Muscle layer of duodenum (tissue), 2 donors: ENCODE measurements around the gene PRICKLE4.
"Not testable (repeated sequence)": the region's sequence is repeated elsewhere in the genome, so short reads cannot be mapped to it uniquely, and the experiment has no call there.

ENCODE experiments used
- H3K27ac ChIP-seq: one replicate; pipeline ENCODE4 v1.7.0; 2013; ENCODE audit warnings: mild to moderate bottlenecking, low read length
- H3K27me3 ChIP-seq: one replicate; pipeline ENCODE4 v1.7.0; 2013; ENCODE audit warnings: low read depth, mild to moderate bottlenecking, control low read depth, low read length
- H3K36me3 ChIP-seq, 2 donors: one replicate each; pipeline ENCODE4 v1.7.0; 2013; ENCODE audit warnings: low read length in 2 of 2, control low read depth in 1 of 2, mild to moderate bottlenecking in 1 of 2; ENCODE audit not compliant: insufficient read depth in 2 of 2, control insufficient read depth in 1 of 2
- H3K4me1 ChIP-seq, 2 donors: one replicate each; pipeline ENCODE4 v1.7.0; 2013; ENCODE audit warnings: low read length in 2 of 2, mild to moderate bottlenecking in 2 of 2, control low read depth in 1 of 2, moderate library complexity in 1 of 2; ENCODE audit not compliant: insufficient read depth in 2 of 2, control insufficient read depth in 1 of 2
- H3K4me3 ChIP-seq, 2 donors: one replicate each; pipeline ENCODE4 v1.7.0; 2013; ENCODE audit warnings: low read length in 2 of 2, low read depth in 1 of 2, mild to moderate bottlenecking in 1 of 2
- H3K9me3 ChIP-seq, 2 donors: one replicate each; pipeline ENCODE4 v1.7.0; 2013; ENCODE audit warnings: low read length in 2 of 2, control low read depth in 1 of 2, mild to moderate bottlenecking in 1 of 2; ENCODE audit not compliant: control insufficient read depth in 1 of 2
- donor health status: healthy.

Gene PRICKLE4

GRCh38 chr6:41790045-41790444 lies 9.5 kb downstream of the PRICKLE4 start:
- Histone ChIP-seq H3K36me3 (peaks cover 35 to 39% of the 10 kb centered on the region in 2 donors), H3K4me1 (peaks cover 6 to 20% of the 10 kb centered on the region in 2 donors), H3K9me3 (no peaks in the 10 kb centered on the region), H3K27me3 (no peaks in the 10 kb centered on the region), H3K27ac (no peak overlapping the region), H3K4me3 (no peak overlapping the region)

- no peak overlapping the region for H3K4me3 ChIP-seq
- H3K36me3 ChIP-seq: peaks cover 45 to 46% of the 10 kb centered on the region in 2 donors
- H3K4me1 ChIP-seq: peaks cover 0 to 11% of the 10 kb centered on the region in 2 donors
- H3K27ac ChIP-seq: no peak overlapping the region
- H3K27me3 ChIP-seq: no peaks in the 10 kb centered on the region
- no peaks in the 10 kb centered on the region for H3K9me3 ChIP-seq
These were observed 10.7 kb downstream of the PRICKLE4 start for GRCh38 chr6:41791305-41791704.

DNA sequence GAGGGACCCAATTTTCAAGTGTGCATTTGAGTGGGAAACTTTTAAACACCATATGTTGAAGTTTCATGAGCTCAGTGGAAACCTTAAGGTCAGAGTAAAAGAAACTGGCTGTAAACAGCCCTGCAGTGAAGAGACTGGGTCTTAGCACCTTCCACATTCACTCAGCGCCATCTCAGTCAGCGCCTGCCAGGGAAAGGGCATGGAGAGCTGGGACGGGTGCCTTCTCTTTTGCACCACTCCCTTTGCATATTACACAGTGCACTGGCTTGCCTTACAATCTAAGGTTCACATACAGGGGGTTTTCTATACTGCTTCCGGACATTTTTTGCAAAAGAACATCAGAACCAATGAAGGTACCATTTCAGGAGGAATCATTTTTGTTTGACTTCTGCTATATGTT lies 11.4 kb downstream of the PRICKLE4 start:
- Histone ChIP-seq H3K4me1 (peaks cover 0 to 11% of the 10 kb centered on the region in 2 donors), H3K4me3 (no peak overlapping the region), H3K36me3 (peaks cover 45 to 50% of the 10 kb centered on the region in 2 donors), H3K9me3 (no peaks in the 10 kb centered on the region), H3K27me3 (no peaks in the 10 kb centered on the region), H3K27ac (no peak overlapping the region)

GRCh38 chr6:41796474-41796873 lies 15.9 kb downstream of the PRICKLE4 start:
- no peaks in the 10 kb centered on the region for H3K27me3 ChIP-seq
- peaks cover 32 to 35% of the 10 kb centered on the region in 2 donors for H3K36me3 ChIP-seq
- H3K4me3 ChIP-seq: no peak overlapping the region
- no peak overlapping the region for H3K27ac ChIP-seq
- peaks cover 0 to 3% of the 10 kb centered on the region in 2 donors for H3K4me1 ChIP-seq
- no peaks in the 10 kb centered on the region for H3K9me3 ChIP-seq

DNA sequence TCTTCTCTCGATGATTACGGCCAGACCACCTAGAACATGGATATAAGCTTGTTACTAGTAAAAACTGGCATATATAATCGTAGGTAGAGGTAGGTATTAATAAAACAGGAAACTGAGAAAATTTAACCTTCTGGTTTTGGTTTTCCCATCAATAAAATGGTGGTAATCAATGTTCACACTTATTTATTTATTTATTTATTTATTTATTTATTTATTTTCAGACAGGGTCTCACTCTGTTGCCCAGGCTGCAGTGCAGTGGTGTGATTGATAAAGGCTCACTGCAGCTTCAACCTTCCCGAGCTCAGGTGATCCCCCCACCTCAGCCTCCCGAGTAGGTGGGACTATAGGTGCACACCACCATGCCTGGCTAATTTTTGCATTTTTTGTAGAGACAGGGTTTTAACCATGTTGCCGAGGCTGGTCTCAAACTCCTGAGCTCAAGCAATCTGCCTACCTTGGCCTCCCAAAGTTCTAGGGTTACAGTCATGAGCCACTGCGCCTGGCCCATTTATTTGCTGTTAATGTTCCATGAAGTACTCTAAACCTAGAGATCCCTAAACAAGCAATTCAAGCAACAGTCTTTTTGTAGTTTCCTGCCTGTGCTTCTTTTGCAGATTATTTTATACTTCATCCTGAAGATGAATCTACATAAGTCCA lies 18.4 kb downstream of the PRICKLE4 start:
- no peak overlapping the region for H3K27ac ChIP-seq
- H3K27me3 ChIP-seq: no peaks in the 10 kb centered on the region
- H3K9me3 ChIP-seq: no peaks in the 10 kb centered on the region
- H3K4me3 ChIP-seq: no peak overlapping the region
- peaks cover 23% of the 10 kb centered on the region in 2 donors for H3K36me3 ChIP-seq
- H3K4me1 ChIP-seq: peaks cover 0 to 3% of the 10 kb centered on the region in 2 donors

GRCh38 chr6:41799559-41799911 lies 19.0 kb downstream of the PRICKLE4 start:
- Histone ChIP-seq H3K4me1 (peaks cover 0 to 3% of the 10 kb centered on the region in 2 donors), H3K4me3 (no peak overlapping the region), H3K27me3 (no peaks in the 10 kb centered on the region), H3K9me3 (no peaks in the 10 kb centered on the region), H3K36me3 (peaks cover 23% of the 10 kb centered on the region in 2 donors), H3K27ac (no peak overlapping the region)

- Histone ChIP-seq H3K27me3 (no peaks in the 10 kb centered on the region), H3K36me3 (peaks cover 10 to 26% of the 10 kb centered on the region in 2 donors), H3K9me3 (no peaks in the 10 kb centered on the region), H3K4me3 (no peak overlapping the region), H3K4me1 (no peaks in the 10 kb centered on the region), H3K27ac (no peak overlapping the region)
These were observed 20.8 kb downstream of the PRICKLE4 start for GRCh38 chr6:41801380-41801779.

GRCh38 chr6:41805830-41806774 lies 25.5 kb downstream of the PRICKLE4 start:
- H3K36me3 ChIP-seq: peaks cover 3 to 15% of the 10 kb centered on the region in 2 donors
- no peak overlapping the region for H3K27ac ChIP-seq
- H3K9me3 ChIP-seq: no peaks in the 10 kb centered on the region
- H3K4me1 ChIP-seq: no peaks in the 10 kb centered on the region
- H3K27me3 ChIP-seq: no peaks in the 10 kb centered on the region
- H3K4me3 ChIP-seq: no peak overlapping the region

GRCh38 chr6:41811095-41811494 lies 30.5 kb downstream of the PRICKLE4 start:
- H3K9me3 ChIP-seq: no peaks in the 10 kb centered on the region
- H3K27me3 ChIP-seq: no peaks in the 10 kb centered on the region
- no peak overlapping the region for H3K27ac ChIP-seq
- H3K36me3 ChIP-seq: peaks cover 0 to 6% of the 10 kb centered on the region in 2 donors
- no peaks in the 10 kb centered on the region for H3K4me1 ChIP-seq
- H3K4me3 ChIP-seq: no peak overlapping the region

- not testable (repeated sequence) for H3K36me3 ChIP-seq, H3K9me3 ChIP-seq, H3K27ac ChIP-seq, H3K4me1 ChIP-seq, H3K4me3 ChIP-seq, H3K27me3 ChIP-seq
These were observed 31.4 kb downstream of the PRICKLE4 start for GRCh38 chr6:41811946-41812345.

- H3K4me3 ChIP-seq: no peak overlapping the region
- H3K27me3 ChIP-seq: no peaks in the 10 kb centered on the region
- H3K9me3 ChIP-seq: no peaks in the 10 kb centered on the region
- H3K36me3 ChIP-seq: no peaks in the 10 kb centered on the region
- H3K27ac ChIP-seq: no peak overlapping the region
- no peaks in the 10 kb centered on the region for H3K4me1 ChIP-seq
These were observed 32.9 kb downstream of the PRICKLE4 start for GRCh38 chr6:41813469-41813868.
